ENCODE measurements around the gene MAML3.

MAML3 gene

DNA sequence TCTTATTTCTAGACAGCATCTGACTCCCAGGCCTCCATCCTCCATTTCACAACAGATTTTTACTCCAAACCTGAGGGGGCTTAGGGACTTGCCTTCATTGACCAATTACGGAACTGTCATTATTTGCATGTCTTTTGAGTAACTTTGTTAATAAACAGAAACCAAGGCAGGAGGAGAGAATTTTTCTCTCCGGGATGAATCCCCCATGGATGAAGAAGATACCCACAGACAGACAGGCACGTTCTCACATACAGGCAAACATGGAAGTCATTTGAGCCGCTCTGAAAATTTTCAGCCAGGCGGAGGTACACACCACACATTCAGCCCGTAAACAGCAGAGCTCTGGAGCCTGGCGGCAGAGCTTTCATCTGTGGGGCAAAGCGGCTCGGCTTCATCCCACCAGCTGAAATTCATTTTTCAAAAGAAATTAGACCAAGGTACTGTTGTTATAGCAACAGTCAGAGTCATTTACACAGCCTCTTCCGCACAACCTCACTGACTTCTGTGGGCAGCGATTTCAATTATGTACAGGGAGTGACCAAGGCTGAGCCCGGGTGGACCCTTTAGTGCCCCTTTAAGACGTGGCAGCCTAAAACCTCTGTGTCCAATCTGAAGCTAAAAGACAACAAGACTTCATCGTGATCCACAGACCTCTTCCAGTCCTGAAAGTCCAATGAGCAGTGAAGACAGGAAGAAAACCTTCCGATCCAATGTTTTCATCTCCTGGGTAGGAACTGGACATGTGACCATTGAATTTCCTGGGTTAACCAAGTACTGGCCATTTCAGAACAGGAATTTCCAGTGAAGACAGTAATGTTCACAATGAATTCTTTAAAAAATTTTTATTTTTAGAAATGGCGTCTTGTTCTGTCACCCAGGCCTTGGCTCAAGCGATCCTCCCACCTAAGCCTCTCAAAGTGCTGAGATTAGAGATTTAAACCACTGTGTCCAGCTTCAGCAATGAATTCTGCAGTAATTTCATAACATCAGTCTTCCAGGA, 251.4 kb downstream of the MAML3 start:
- no peak for TF ChIP-seq ZBTB7A (IDR thresholded peaks at IDR 0.05; ENCODE audit: low read depth)
- no peak for TF ChIP-seq EP300 (IDR thresholded peaks at IDR 0.05; ENCODE audit: borderline replicate concordance)
- TF ChIP-seq TCF12 (IDR thresholded peaks at IDR 0.05; ENCODE audit: low read depth), result no peak
- TF ChIP-seq YY1 (IDR thresholded peaks at IDR 0.05; ENCODE audit: low read depth), result no peak
- TF ChIP-seq, protein P1, sequence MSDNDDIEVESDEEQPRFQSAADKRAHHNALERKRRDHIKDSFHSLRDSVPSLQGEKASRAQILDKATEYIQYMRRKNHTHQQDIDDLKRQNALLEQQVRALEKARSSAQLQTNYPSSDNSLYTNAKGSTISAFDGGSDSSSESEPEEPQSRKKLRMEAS (IDR thresholded peaks at IDR 0.05), result no peak
- TF ChIP-seq, protein P2, sequence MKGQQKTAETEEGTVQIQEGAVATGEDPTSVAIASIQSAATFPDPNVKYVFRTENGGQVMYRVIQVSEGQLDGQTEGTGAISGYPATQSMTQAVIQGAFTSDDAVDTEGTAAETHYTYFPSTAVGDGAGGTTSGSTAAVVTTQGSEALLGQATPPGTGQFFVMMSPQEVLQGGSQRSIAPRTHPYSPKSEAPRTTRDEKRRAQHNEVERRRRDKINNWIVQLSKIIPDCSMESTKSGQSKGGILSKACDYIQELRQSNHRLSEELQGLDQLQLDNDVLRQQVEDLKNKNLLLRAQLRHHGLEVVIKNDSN (IDR thresholded peaks at IDR 0.05), result no peak
- no peak for TF ChIP-seq RAD21 (IDR thresholded peaks at IDR 0.05; ENCODE audit: low read depth)
- TF ChIP-seq NFIC (IDR thresholded peaks at IDR 0.05), result no peak
- TF ChIP-seq, protein P3, sequence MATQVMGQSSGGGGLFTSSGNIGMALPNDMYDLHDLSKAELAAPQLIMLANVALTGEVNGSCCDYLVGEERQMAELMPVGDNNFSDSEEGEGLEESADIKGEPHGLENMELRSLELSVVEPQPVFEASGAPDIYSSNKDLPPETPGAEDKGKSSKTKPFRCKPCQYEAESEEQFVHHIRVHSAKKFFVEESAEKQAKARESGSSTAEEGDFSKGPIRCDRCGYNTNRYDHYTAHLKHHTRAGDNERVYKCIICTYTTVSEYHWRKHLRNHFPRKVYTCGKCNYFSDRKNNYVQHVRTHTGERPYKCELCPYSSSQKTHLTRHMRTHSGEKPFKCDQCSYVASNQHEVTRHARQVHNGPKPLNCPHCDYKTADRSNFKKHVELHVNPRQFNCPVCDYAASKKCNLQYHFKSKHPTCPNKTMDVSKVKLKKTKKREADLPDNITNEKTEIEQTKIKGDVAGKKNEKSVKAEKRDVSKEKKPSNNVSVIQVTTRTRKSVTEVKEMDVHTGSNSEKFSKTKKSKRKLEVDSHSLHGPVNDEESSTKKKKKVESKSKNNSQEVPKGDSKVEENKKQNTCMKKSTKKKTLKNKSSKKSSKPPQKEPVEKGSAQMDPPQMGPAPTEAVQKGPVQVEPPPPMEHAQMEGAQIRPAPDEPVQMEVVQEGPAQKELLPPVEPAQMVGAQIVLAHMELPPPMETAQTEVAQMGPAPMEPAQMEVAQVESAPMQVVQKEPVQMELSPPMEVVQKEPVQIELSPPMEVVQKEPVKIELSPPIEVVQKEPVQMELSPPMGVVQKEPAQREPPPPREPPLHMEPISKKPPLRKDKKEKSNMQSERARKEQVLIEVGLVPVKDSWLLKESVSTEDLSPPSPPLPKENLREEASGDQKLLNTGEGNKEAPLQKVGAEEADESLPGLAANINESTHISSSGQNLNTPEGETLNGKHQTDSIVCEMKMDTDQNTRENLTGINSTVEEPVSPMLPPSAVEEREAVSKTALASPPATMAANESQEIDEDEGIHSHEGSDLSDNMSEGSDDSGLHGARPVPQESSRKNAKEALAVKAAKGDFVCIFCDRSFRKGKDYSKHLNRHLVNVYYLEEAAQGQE (IDR thresholded peaks at IDR 0.05; ENCODE audit: low read depth), result no peak
- no peak for TF ChIP-seq TEAD4 (IDR thresholded peaks at IDR 0.05)
- TF ChIP-seq CREB1 (IDR thresholded peaks at IDR 0.05; ENCODE audit: low read depth), result no peak

DNA sequence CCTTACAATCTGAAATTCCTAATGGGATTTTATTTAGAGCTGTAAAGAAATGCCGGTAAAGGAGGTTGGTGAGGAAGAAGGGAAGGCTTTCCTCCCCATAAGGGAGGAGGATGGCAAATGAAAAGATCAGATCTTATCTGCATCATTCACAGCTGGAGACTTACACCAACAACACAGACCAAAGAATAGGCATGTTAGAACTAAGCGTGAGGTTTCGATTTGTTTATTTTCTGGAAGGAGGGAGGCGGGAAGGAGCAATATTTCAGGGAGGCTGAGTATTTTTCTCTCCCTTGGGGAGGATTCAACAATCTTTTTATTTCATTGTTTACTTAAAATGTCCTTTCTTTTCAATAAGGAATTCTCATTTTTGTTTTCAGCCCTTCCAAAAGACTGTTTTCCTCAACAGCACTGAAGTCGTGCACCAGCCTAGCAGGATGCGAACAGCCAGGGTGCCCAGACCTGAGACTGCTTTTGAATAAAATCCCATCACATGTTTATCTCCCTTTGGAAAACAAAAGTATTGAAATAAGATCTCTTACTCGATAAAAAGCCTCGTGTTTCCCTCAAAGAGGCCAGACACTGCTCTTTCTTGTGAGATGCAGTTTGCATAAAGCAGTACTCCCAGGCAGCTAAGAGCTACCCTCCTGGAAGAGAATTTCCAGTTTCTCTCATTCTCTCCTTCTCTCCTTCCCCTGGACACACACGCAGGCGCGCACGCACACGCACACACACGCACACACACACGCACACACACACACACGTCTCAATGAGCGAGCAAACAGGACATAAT, 252.3 kb downstream of the MAML3 start:
- TF ChIP-seq TCF12 (IDR thresholded peaks at IDR 0.05; ENCODE audit: low read depth) (no peak), EP300 (IDR thresholded peaks at IDR 0.05; ENCODE audit: borderline replicate concordance) (no peak), CREB1 (IDR thresholded peaks at IDR 0.05; ENCODE audit: low read depth) (no peak), TEAD4 (IDR thresholded peaks at IDR 0.05) (no peak)

DNA sequence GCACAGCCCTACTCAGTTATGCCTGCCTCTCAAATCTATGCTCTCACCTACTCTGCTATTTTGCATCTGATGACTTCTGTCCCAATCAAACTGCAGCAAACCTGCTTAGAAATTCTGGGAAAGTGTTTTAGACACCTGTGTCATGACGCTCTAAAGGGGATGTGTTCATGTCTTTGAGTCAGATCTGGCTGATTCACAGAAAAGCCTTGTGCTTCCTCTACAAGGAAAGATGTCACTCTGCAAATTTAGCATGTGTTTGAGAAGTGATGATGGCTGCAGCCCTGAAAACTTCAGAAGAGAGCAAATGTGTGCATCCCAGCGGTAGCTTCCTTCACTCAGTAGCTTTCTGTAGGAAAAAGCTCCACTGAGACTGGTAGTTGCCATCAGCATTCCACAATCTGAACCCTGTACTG, 253.0 kb downstream of the MAML3 start:
- TF ChIP-seq CEBPB (IDR thresholded peaks at IDR 0.05) (no peak), TAF1 (IDR thresholded peaks at IDR 0.05; ENCODE audit: low read depth) (no peak), YY1 (IDR thresholded peaks at IDR 0.05; ENCODE audit: low read depth) (no peak), EGR1 (IDR thresholded peaks at IDR 0.05) (no peak), FOXM1 (IDR thresholded peaks at IDR 0.05; ENCODE audit: borderline replicate concordance, low read depth) (no peak), ZBTB7A (IDR thresholded peaks at IDR 0.05; ENCODE audit: low read depth) (no peak), TEAD4 (IDR thresholded peaks at IDR 0.05) (no peak), TCF12 (IDR thresholded peaks at IDR 0.05; ENCODE audit: low read depth) (no peak), RAD21 (IDR thresholded peaks at IDR 0.05; ENCODE audit: low read depth) (no peak), CREB1 (IDR thresholded peaks at IDR 0.05; ENCODE audit: low read depth) (no peak), NFIC (IDR thresholded peaks at IDR 0.05) (no peak), EP300 (IDR thresholded peaks at IDR 0.05; ENCODE audit: borderline replicate concordance) (no peak)
- TF ChIP-seq, protein P2 (IDR thresholded peaks at IDR 0.05), result no peak
- TF ChIP-seq, protein P1 (IDR thresholded peaks at IDR 0.05), result no peak
- TF ChIP-seq, protein P3 (IDR thresholded peaks at IDR 0.05; ENCODE audit: low read depth), result no peak

DNA sequence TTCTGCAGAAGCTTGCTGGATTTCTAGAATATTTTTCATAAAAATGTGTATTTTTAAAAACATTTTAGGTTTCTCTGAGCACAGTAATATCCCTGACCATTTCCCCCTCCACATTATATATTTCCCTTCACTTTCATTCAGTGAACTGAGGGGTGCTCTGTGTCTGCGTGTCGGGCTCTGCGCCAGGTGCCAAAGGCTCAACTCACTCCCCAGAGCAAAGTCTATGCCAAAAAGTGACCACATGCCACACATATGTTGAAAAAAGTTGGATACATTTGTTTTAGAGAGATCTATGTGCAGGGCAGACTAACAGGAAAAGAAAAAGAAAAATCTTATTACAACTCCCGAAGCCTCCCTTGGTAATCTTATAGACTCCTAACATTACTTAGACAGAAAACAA, 254.6 kb downstream of the MAML3 start:
- TF ChIP-seq YY1 (IDR thresholded peaks at IDR 0.05; ENCODE audit: low read depth), result no peak
- no peak for TF ChIP-seq FOXM1 (IDR thresholded peaks at IDR 0.05; ENCODE audit: borderline replicate concordance, low read depth)
- TF ChIP-seq TCF12 (IDR thresholded peaks at IDR 0.05; ENCODE audit: low read depth), result no peak
- TF ChIP-seq, protein P3 (IDR thresholded peaks at IDR 0.05; ENCODE audit: low read depth), result no peak
- no peak for TF ChIP-seq TAF1 (IDR thresholded peaks at IDR 0.05; ENCODE audit: low read depth)
- TF ChIP-seq CREB1 (IDR thresholded peaks at IDR 0.05; ENCODE audit: low read depth), result no peak
- TF ChIP-seq, protein P2 (IDR thresholded peaks at IDR 0.05), result no peak
- no peak for TF ChIP-seq RAD21 (IDR thresholded peaks at IDR 0.05; ENCODE audit: low read depth)
- TF ChIP-seq TEAD4 (IDR thresholded peaks at IDR 0.05), result no peak
- no peak for TF ChIP-seq CEBPB (IDR thresholded peaks at IDR 0.05)
- no peak for TF ChIP-seq EP300 (IDR thresholded peaks at IDR 0.05; ENCODE audit: borderline replicate concordance)

Data from Ishikawa (cell line).